Measurements from ENCODE around the gene RLN3. TPM values are rescaled to one million over a fixed set of nuclear protein-coding genes. Genes with fewer than 3 reads are reported as not detected.

Gene RLN3
- total RNA-seq, 1 donor from 2014 or later = not detected

DNA sequence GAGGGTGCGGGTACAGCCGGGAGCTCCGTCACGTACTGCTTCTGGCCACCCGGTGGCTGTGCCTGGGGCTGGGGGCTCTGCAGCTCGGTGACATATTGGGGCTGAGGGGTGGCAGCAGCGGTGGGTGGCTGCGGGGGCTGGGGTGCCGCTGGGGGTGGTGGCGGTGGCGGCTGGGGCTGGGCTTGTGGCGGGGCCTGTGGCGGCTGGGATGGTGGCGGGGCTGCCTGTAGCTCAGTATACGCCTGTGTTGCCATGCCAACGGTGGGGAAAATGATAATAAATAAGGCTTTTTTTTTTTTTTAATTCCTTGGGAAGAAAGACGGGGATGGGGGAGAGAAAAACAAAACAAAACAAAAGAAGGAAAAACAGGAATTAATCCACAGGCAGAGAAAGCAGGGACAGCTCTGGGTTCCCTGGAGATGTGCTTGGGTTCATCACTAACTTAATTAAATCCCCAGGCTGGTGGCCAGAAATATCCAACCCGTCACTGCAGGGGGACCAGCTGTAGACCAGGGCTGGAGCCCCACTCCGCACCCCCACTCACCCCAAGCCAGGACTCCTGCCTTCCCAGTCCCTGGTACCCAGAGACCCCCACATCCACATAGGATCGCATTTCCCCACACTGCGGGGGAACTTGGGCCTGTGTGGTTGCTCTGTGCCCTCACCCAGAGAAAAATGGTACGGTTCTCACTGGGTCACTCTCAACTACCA lies 34.2 kb upstream of the RLN3 start:
- intact Hi-C loops (cut with micrococcal nuclease) = no loop called here

DNA sequence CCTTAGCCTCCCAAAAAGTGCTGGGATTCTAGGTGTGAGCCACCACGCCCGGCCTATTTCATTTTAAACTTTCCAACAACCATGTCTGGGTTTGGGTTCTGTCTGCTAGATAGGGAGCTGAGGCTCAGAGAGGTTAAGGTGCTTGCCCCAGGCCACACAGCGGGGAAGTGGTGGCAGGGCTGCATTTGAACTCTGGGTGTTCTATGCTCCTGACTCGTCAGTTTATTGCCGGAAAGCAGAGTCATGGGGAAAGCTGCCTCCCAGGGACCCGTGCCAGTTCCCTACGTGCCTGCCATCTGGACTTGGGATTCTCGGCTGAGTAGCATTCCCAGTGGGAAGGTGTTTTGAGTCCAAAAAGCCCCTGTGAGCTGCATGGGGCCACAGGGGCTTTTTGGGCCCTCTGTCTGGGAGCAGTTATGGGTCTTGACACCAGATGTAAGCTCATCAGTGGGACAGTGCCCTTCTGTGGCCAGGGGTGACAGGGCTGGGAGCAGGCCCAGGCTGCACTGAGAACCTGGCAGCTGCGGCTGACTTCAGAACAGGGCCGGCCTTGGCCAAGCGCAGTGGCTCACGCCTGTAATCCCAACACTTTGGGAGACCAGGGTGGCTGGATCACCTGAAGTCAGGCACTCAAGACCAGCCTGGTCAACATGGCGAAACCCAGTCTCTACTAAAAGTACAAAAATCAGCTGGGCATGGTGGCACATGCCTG lies 32.8 kb upstream of the RLN3 start:
- intact Hi-C loops (cut with micrococcal nuclease) = no loop called here

DNA sequence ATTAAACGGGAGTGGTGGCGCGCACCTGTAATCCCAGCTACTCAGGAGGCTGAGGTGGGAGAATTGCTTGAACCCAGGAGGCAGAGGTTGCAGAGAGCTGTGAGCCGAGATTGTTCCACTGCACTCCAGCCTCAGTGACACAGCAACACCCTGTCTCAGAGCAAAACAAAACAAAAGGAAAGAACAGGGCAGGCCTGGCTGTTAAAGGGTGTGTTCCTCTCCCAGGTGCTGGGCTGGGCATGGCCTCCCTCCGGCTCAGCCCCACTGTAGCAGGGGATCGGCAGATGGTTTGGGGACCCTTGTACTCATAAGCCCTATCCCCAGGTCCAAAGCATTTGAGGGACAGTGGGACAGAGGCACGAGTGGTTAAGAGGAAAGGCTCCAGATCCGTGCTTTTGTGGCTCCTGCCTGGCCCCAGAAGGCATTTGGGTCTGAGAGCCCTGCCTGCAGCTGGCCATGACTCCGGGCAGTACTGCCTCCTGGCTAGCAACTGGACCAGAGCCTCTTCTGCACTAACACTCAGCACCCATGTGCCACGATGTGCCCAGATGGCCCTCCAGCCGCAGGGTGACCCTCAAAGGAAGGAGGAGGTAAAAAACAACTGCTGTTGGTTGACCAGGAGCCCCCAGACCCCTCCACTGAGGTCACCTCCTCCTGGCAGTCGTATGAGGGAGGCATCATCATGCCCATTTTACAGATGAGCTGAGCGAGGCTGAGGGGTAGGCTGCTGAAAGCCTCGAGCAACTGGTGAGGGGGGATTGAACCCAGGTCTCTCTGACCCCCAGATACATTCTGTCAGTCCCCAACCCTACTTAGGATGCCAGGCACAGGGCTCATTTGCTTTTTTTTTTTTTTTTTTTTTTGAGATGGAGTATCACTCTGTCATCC lies 31.8 kb upstream of the RLN3 start:
- intact Hi-C loops (cut with micrococcal nuclease) = no loop called here

DNA sequence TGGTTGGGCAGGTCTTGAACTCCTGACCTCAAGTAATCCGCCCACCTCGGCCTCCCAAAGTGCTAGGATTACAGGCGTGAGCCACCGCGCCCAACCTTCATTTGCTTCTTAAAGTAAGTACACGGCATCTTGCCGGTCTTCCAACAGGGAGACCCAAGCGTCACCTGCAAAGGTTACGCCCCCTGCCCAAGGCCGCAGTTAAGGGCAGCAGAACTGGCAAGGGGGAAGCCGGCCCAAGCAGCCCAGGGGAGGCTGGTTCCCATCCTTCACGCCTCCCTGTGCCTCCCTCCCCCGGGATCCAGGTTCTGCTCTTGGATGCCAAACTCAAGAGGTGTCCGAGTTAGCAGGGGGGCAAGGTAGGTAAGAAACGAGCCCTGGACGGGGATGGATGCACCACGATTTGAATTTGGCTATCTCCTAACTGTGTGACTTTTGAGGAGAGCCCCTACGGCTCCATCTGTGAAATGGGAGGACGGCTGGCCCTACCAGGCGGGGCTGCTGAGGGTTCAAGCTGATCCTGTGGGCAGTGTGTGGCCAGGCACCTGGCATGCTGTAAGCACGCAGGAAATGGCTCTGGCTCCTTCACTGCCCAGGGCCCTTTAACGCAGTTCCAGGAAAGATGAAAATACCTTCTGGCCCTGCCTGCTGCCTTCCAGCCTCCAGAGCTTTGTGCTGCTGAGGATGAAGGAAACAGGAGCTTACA lies 30.9 kb upstream of the RLN3 start:
- intact Hi-C loops (cut with micrococcal nuclease) = no loop called here

DNA sequence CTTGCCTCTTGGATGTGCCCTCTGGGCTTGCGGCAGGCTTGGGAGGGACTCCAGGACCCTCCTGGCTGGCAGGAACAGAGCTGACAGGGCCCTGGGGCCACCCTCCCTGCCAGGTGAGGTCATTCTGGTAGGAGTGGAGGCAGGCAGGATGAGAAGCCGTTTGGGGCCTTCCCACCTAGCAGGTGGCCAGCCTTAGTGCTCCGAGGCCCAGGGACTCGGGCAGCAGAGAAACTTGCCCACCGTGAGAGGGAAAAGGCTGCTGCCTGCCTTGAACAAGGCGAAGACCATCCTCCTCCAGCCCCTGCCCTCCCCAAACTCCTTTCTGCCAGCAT lies 30.4 kb upstream of the RLN3 start:
- intact Hi-C loops (cut with micrococcal nuclease) = no loop called here

DNA sequence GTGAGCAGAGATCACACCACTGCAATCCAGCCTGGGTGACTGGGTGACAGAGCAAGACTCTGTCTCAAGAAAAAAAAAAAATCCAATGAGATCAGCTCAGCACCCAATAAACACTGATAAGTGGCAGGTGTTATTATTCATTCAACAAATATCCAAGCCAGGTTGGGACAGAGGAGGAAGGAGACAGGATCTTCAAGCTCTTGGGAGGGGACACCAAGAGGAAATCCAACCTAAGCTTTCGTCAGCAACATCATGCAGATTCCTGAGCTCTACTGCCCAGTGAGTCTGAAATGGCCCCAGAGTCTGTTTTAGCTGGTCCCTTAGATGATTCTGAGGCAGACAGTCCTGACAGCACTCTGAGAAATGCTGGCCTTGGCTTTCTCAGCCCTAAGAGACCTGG lies 29.5 kb upstream of the RLN3 start:
- intact Hi-C loops (cut with micrococcal nuclease) = no loop called here

DNA sequence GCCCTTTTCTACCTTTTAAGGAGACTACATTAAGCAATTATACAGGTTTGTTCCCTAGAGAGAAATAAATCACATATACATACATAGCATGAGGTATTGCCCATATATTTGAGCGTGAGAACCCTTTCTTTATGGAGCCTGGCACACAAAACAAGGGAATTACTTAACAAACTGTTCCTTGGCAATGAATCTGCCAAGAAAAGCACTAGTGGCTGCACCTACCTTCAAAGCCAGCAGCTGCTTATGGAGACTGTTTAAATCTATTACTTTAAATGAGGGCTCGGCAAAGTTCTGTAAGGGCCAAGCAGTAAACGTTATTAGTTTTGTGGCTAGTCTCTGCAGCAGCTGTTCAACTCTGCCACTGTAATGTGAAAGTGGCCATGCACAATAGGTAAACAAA lies 28.9 kb upstream of the RLN3 start:
- intact Hi-C loops (cut with micrococcal nuclease) = no loop called here

DNA sequence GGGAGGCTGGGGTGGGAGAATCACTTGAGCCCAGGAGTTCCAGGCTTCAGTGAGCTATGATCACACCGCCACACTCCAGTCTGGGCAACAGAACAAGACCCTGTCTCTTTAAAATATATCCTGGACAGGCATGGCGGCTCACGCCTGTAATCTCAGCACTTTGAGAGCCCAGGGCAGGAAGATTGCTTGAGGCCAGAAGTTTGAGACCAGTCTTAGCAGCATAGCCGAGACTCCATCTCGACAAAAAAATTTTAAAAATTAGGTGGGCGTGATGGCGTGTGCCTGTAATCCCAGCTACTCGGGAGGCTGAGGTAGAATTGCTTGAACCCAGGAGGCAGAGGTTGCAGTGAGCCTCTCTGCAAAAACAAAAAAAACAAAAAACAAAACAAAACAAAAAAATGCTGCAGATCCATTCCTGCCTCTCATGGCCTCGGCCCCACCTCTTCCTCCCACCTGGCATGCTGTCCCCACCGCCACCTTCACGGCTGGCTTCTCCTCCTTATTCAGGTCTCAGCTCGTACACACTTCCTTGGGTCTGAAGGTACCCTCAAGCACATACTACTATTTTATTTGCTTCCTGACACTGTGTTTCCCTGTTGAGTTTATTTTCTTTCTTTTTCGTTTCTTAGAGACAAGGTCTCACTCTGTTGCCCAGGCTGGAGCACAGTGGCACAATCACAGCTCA lies 27.1 kb upstream of the RLN3 start:
- intact Hi-C loops (cut with micrococcal nuclease) = loop anchor here (10.0 kb wide), 1 partner anchor 524 kb away; the partner anchor contains the start of gene TECR

DNA sequence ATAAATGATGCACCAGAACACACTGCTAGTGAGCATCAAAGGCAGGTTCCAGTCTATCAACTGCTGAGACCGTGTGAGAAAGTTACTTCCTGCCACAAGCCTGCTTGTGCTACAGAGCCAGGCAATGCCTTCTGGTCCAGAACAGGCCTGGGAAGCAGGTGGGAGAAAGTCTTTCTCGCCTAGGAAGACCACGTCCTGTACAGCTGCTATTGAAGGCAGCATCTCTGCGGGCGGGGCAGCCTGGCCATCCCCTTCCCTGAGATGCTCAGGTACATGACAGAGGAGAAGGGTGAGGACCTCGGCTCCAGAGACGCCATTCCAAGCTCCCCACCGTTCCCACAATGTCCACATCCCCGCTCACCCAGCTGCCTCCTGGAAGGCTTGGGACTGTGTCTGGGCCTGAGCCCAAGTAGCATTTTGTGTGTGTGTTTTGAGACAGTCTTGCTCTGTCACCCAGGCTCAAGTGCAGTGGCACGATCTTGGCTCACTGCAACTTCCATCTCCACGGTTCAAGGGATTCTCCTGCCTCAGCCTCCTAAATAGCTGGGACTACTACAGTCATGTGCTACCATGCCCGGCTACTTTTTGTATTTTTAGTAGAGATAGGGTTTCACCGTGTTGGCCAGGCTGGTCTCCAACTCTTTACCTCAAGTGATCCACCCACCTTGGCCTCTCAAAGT lies 25.2 kb upstream of the RLN3 start:
- intact Hi-C loops (cut with micrococcal nuclease) = loop anchor here (1.0 to 10.0 kb wide), 2 partner anchors 16 to 522 kb away; partner anchors contain the start of gene TECR

DNA sequence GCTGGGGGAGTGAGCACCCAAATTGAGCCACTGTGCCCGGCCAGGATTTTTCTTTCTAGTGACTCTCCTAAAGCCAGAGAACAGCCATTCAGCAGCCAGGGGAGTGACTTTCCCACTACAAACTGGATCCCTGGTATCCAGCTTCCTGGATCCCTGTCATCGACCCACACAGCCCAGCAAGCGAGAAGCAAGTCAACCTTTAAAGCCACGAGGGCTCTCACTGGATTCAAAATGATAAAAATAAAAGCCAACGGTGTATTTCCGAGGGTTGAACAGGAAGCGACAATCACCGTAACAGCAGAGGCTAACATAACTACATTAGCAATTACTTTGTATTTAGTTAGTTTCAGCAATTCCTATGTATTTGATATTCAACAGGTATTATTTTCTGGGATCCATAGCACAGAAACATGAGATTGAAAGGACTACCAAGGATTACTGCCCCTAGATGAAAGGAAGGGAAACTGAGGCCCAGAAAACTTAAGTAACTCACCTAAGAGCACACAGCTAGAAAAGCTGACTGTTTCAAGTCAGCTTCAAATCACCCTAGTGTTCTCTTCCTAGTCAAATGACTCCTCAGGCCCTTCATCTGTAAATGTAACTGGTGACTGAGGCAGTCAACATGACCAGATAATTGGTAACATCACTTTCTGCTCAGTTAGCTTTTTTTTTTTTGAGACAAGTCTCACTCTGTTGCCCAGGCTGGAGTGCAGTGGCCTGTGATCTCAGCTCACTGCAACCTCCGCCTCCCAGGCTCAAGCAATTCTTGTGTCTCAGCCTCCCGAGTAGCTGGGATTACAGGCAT lies 24.5 kb upstream of the RLN3 start:
- intact Hi-C loops (cut with micrococcal nuclease) = loop anchor here (10.0 kb wide), 1 partner anchor 521 kb away; the partner anchor contains the start of gene TECR

DNA sequence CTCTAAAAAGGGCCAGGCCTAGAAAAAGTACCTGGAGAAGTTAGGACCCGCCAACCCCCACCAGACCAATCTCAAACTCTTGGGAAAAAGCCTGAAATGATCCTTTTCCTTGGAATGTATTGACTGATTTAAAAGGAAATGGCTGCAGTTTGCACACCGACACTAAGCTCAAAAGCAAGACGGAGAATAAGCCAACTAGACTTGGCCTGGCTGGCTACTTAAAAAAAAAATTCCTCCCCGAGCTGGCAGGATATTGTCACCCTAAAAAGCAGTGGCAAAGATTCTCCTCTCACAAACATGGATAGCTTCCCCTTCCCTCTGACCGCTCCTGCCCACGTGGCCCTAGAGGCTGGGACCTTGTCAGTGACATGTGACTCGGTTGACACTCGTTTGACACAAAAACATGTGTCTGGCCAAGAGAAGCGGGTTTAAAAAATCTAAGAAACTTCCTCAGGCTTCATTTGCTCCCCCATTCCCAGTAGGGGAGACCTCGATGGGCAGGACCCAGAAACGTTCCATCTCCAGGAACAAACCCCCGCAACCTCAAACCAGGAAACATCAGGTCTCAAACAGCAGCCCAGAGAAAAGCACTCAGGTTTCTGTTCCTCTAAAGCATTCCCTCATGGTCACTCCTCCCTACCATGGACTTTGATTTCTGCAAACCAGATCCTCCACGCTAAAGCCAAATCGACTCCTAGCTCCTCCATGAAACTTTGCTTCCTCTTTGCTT lies 23.2 kb upstream of the RLN3 start:
- intact Hi-C loops (cut with micrococcal nuclease) = loop anchor here (5.0 to 10.0 kb wide), 3 partner anchors 378 to 852 kb away; partner anchors contain the start of genes ADGRE5, IER2, STX10 and TECR

DNA sequence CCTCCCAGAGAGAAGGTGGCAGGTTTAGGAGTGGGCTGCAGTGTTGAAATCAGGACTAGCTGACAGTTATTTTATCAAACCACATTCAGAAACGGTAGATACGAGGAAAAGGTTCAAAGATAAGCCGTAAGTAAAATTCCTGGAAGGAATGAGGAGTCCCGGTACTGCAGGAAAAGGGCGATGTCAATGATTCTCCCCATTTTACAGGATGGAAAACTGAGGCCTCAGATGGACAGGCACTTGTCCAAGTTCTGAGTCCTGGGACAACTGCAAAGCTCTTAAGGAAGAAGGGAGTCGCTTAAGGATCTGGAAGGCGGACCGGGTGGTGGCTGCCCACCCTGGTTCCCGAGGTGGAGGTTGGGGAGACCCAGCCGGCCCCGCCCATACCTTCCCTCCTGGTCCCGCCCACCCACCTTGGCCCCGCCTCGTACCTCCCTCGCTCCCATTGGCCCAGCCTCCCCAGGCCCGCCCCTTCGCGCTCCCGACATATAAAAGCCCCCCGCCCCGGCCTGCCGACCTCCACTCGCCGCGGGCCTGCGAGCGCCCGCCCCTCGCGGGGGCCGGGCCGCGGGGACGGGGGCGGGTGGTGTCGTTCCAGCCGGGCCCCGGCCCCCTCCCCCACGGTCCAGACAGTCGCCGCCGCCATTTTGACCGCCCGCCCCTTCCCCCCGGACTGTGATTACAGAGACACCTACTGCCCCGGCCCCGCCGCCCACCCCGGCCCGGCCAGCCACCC lies 22.4 kb upstream of the RLN3 start:
- intact Hi-C loops (cut with micrococcal nuclease) = loop anchor here (1.0 to 10.0 kb wide), 16 partner anchors 19 to 853 kb away; partner anchors contain the start of genes ADGRE5, ASF1B, BRME1 and CC2D1A

DNA sequence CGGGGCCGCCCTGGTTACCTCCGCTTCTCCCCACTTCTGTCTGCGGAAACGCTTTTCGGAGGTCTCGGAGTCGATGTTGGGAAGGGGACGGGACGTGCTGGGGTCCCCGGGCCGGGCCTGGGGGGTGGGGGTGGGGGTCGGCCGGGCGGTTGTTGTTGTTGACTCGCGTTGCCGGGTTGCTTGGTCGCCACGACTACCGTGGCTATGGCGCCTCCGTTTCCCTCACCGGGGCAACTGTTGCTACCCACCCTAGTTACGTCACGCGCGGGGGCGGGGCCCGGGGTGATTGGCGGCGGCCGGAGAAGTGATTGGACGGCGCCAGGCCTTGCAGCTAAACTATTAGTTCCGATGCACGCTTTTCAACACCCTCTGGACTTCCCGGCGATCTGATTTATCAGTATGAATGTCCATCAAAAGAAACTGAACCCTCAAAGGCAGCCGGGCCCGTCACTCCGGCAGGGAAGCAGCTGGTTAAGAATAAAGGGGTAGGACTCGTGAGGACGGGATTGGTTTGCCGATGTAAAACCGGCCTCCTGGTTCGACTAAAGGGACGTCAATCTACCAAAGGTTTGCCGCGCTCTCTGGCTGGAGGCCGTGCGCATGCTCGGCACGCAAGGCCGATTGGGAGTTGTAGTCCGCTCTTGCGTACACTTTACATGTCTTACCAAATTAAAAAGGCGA lies 21.7 kb upstream of the RLN3 start, which contains the start of gene RFX1:
TSS of gene RFX1 (minus strand) at position 236 of the 681 bp plus-strand sequence. CDS start 12,477 bp downstream, outside the sequence.
- intact Hi-C loops (cut with micrococcal nuclease) = loop anchor here (1.0 to 10.0 kb wide), 16 partner anchors 20 to 854 kb away; partner anchors contain the start of genes ADGRE5, ASF1B, BRME1 and CC2D1A

DNA sequence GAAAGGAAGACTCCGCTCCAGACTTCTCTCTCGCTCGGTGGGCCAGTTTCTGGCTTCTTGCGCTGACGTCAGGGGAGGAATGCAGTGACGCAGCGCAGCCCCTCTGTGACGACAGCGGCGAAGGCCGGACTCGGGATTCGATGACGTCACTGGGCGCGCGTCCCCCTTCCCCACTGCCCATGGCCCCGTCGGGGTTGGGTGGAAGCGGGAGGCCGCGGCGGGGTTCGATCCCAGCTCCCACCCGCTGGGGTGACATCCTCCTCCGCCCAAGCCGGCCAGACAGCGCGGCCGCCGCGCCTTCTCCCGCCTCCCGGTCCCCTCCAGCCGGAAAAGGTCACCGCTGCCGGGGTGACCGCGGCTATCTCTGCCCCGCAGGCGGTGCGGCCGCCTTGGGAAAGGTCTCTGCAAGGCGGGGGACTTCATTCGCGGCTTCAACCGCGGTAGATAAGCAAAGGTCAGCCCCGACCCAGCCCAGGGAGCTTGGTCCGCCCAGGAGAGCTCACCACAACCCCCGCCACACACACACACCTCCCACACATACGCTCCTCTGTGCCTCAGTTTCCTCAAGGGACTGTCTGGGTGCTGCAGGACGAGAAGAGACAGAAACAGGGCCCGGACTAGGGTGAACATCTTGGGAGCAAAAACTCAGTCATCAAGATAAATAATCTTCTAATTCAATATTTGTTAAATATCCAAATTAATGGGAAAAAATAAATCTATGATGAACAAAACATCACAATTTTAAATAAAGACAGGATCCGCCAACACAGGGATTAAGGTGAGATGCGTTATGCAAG lies 21.0 kb upstream of the RLN3 start:
- intact Hi-C loops (cut with micrococcal nuclease) = loop anchor here (1.0 to 10.0 kb wide), 16 partner anchors 21 to 855 kb away; partner anchors contain the start of genes ADGRE5, ASF1B, BRME1 and CC2D1A

DNA sequence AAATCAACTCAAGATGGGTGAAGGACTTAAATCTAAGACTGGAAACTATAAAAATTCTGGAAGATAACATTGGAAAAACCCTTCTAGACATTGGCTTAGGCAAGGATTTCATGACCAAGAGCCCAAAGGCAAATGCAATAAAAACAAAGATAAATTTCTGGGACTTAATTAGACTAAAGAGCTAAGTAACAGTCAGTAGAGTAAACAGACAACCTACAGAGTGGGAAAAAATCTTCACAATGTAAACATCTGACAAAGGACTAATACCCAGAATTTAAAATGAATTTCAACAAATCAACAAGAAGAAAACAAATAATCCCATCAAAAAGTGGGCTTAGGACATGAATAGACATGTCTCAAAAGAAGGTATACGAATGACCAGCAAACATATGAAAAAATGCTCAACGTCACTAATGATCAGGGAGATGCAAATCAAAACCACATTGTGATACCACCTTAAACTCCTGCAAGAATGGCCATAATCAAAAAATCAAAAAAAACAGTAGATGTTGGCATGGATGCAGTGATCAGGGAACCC lies 15.5 kb upstream of the RLN3 start:
- intact Hi-C loops (cut with micrococcal nuclease) = no loop called here
